SK-N-SH (cell line): ENCODE measurements around the gene DNAH3. TPM values are rescaled to one million over a fixed set of nuclear protein-coding genes. Genes with fewer than 3 reads are reported as not detected.
A peak's percentile ranks its signal among the peaks of the same experiment; 100 is the strongest.

Source experiments
- CTCF ChIA-PET: fragments of 300-600, 350-600 bp; formaldehyde crosslinking; extraction: SDS; loops from one replicate; lab custom pipeline; 2021; lab: Yijun Ruan, JAX
- POLR2A ChIA-PET: fragments of 350-600 bp; sonication (Branson Sonifier 250); formaldehyde crosslinking; extraction: SDS; loops from one replicate; lab custom pipeline; 2020; ENCODE audit warnings: antibody characterized with exemption, inconsistent platforms; lab: Yijun Ruan, JAX
- DNase-seq: peaks from one replicate; pipeline ENCODE4 v3.0.0; 2012
- H2AFZ ChIP-seq: fragments of 200-600 bp; sonication (generic); 2 replicates; pipeline ENCODE4 v1.8.1; 2016; ENCODE audit warnings: antibody characterized with exemption, mild to moderate bottlenecking, low read depth
- H3F3A ChIP-seq: fragments of 200-600 bp; sonication (generic); replicated peaks from 2 replicates; pipeline ENCODE3; 2016; ENCODE audit warnings: antibody characterized with exemption, mild to moderate bottlenecking; ENCODE audit not compliant: insufficient read depth
- H3K27ac ChIP-seq, 2 experiments: fragments of 200-500 bp in 1 of 2; fragments of 200-600 bp in 1 of 2; sonication (Bioruptor generic) in 1 of 2; sonication (generic), shearing (Covaris generic) in 1 of 2; 2 replicates each; pipeline versions ENCODE4 v1.5.1 to v1.6.1; 2014 to 2016; ENCODE audit warnings: low read depth in 2 of 2, inconsistent platforms in 1 of 2, low read length in 1 of 2, mild to moderate bottlenecking in 1 of 2, mixed read lengths in 1 of 2
- H3K27me3 ChIP-seq: fragments of 200-600 bp; sonication (generic), shearing (Covaris generic); 2 replicates; pipeline ENCODE4 v1.6.1; 2016; ENCODE audit warnings: mixed run types; ENCODE audit not compliant: insufficient read depth
- H3K36me3 ChIP-seq, 2 experiments: fragments of 200-500 bp in 1 of 2; fragments of 200-600 bp in 1 of 2; sonication (Bioruptor generic) in 1 of 2; sonication (generic) in 1 of 2; replicated peaks in 1 of 2; 2 replicates each; pipeline versions ENCODE3 to v1.5.1; 2014 to 2016; ENCODE audit warnings: low read length in 1 of 2, mild to moderate bottlenecking in 1 of 2; ENCODE audit not compliant: insufficient read depth in 2 of 2, control insufficient read depth in 1 of 2
- H3K4me1 ChIP-seq, 2 experiments: fragments of 200-500 bp in 1 of 2; fragments of 200-600 bp in 1 of 2; sonication (Bioruptor generic) in 1 of 2; sonication (generic), shearing (Covaris generic) in 1 of 2; 2 replicates each; pipeline versions ENCODE4 v1.5.1 to v1.6.1; 2014 to 2016; ENCODE audit warnings: low read depth in 1 of 2, low read length in 1 of 2, mixed run types in 1 of 2; ENCODE audit not compliant: insufficient read depth in 2 of 2, control insufficient read depth in 1 of 2
- H3K4me2 ChIP-seq: fragments of 200-600 bp; sonication (generic), shearing (Covaris generic); 2 replicates; pipeline ENCODE4 v1.6.1; 2017; ENCODE audit warnings: mixed run types
- H3K4me3 ChIP-seq, 2 experiments: fragments of 200-500 bp in 1 of 2; fragments of 200-600 bp in 1 of 2; sonication (Bioruptor generic) in 1 of 2; sonication (generic), shearing (Covaris generic) in 1 of 2; 2 replicates each; pipeline versions ENCODE4 v1.5.1 to v1.8.1; 2014 to 2016; ENCODE audit warnings: low read depth in 2 of 2, inconsistent platforms in 1 of 2, low read length in 1 of 2, mild to moderate bottlenecking in 1 of 2, mixed read lengths in 1 of 2, moderate library complexity in 1 of 2
- H3K79me2 ChIP-seq: fragments of 200-600 bp; sonication (generic); 2 replicates; pipeline ENCODE4 v1.8.1; 2017; ENCODE audit warnings: mild to moderate bottlenecking; ENCODE audit not compliant: insufficient read depth
- H3K9ac ChIP-seq: fragments of 200-600 bp; sonication (generic); 2 replicates; pipeline ENCODE4 v1.6.1; 2017; ENCODE audit warnings: mixed run types
- H3K9me2 ChIP-seq: fragments of 200-600 bp; sonication (generic); 2 replicates; pipeline ENCODE4 v1.6.1; 2017; ENCODE audit warnings: mixed run types
- H3K9me3 ChIP-seq: fragments of 200-600 bp; sonication (generic); 2 replicates; pipeline ENCODE4 v1.6.1; 2017; ENCODE audit warnings: mixed run types, mild to moderate bottlenecking, moderate library complexity
- H4K20me1 ChIP-seq: fragments of 200-600 bp; sonication (generic); 2 replicates; pipeline ENCODE4 v1.6.1; 2017; ENCODE audit warnings: mild to moderate bottlenecking, mixed run types; ENCODE audit not compliant: insufficient read depth
- CHD2 ChIP-seq: fragments of 150-350 bp; IDR thresholded peaks from 2 replicates; pipeline ENCODE4 v1.6.1; 2018; ENCODE audit warnings: low read length; ENCODE audit not compliant: partially characterized antibody
- EP300 ChIP-seq, 2 experiments: IDR thresholded peaks; 2 replicates each; pipeline versions ENCODE4 v1.4.0 to v1.6.1; 2012; ENCODE audit warnings: borderline replicate concordance in 1 of 2, low read depth in 1 of 2, low read length in 1 of 2
- FOSL2 ChIP-seq: IDR thresholded peaks from 2 replicates; pipeline ENCODE4 v1.4.0; 2012; ENCODE audit warnings: low read depth, mild to moderate bottlenecking, moderate library complexity, borderline replicate concordance
- FOXM1 ChIP-seq: IDR thresholded peaks from 2 replicates; pipeline ENCODE4 v1.4.0; 2012; ENCODE audit warnings: low read depth, mild to moderate bottlenecking
- GABPA ChIP-seq: IDR thresholded peaks from 2 replicates; pipeline ENCODE4 v1.4.0; 2012; ENCODE audit warnings: low read depth, mild to moderate bottlenecking
- GATA2 ChIP-seq: sonication (generic); formaldehyde crosslinking; IDR thresholded peaks from 2 replicates; pipeline ENCODE4 v1.5.0; 2020; ENCODE audit warnings: mild to moderate bottlenecking, missing genetic modification reagents
- RCOR1 ChIP-seq: fragments of 150-350 bp; IDR thresholded peaks from 2 replicates; pipeline ENCODE4 v1.6.1; 2017; ENCODE audit warnings: antibody characterized with exemption, low read length
- RXRA ChIP-seq: IDR thresholded peaks from 2 replicates; pipeline ENCODE4 v1.4.0; 2012; ENCODE audit warnings: low read depth, mild to moderate bottlenecking, borderline replicate concordance
- SMC3 ChIP-seq: IDR thresholded peaks from 2 replicates; pipeline ENCODE4 v1.6.1; 2012; ENCODE audit warnings: low read depth, low read length, improper control_type of control experiment
- TAF1 ChIP-seq: IDR thresholded peaks from 2 replicates; pipeline ENCODE4 v1.6.1; 2012; ENCODE audit warnings: low read depth, mild to moderate bottlenecking, low read length, moderate library complexity, borderline replicate concordance
- YY1 ChIP-seq: IDR thresholded peaks from 2 replicates; pipeline ENCODE4 v1.4.0; 2012; ENCODE audit warnings: low read depth, mild to moderate bottlenecking
- whole genome bisulfite sequencing: methylation state at CpG from one replicate; pipeline ENCODE4 v1.1.6; 2017; ENCODE audit warnings: low lambda C conversion rate; 5-methylcytosine and 5-hydroxymethylcytosine counted together
- polyA plus RNA-seq, 3 experiments: library from polyadenylated mRNA; depleted of rRNA; stranded (reverse); fragments of >200 nt; gene quantifications; 2 replicates each; pipeline ENCODE4 v1.2.3, GENCODE V29; 2012
- TF ChIP-seq, protein P1 (sequence below): IDR thresholded peaks from 2 replicates; pipeline ENCODE4 v1.4.0; 2012; ENCODE audit warnings: low read depth, borderline replicate concordance
- TF ChIP-seq, protein P2 (sequence below): IDR thresholded peaks from 2 replicates; pipeline ENCODE4 v1.4.0; 2012; ENCODE audit warnings: low read depth
- TF ChIP-seq, protein P3 (sequence below): IDR thresholded peaks from 2 replicates; pipeline ENCODE4; 2012
- TF ChIP-seq, protein P4 (sequence below): fragments of 150-350 bp; IDR thresholded peaks from 2 replicates; pipeline ENCODE4 v1.6.1; 2016; ENCODE audit warnings: mild to moderate bottlenecking, low read depth, low read length

DNAH3 gene
- polyA plus RNA-seq, 1 of the 3 experiments (the other 2 are of a cell fraction): not detected

DNA sequence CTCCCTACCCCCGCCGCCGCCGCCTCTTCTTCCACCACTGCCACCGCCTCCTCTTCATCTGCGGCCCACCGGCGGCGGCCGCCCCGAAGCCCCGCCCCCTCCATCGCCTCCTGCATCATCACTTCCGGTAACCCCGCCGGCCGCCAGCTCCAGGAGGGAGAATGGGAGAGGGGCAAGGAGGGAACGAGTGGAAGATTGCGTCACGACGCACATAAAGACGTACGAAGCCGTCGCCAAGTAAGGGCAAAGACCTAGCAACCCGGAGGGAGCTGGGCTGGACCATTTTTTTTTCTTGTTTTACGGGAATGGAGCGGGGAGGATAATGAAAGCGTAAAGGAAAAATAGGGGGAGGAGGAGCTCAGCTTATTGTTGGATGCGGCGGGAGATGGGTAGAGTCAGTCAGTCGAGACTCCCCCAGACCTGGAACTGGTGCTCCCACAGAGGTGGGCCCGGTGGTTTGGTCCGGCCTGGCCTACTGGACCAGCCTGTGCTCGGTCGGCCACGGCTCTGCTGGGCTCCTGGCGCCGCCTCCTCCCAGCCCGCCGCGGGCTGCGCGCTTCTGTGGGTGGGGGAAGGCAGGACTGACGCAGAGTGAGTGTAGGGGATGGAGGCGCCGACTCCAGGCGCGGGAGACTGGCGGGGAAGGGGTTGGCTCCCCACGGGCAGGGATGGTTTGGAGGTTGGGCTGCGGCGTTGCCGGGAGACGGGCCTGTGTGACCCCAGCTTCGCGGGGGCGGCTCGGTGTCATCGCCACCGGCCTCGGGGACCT lies 250.2 kb downstream of the DNAH3 start, which contains the start of the genes DCUN1D3 and LYRM1 (continued):
- TF ChIP-seq EP300 (IDR thresholded peaks at IDR 0.05; ENCODE audit: borderline replicate concordance in 1 of 2, low read depth in 1 of 2, low read length in 1 of 2): peak in 1 of 2 experiments; percentile 29; a peak in 1 of 4 replicates
- no peak for TF ChIP-seq RCOR1
- TF ChIP-seq, protein P1, sequence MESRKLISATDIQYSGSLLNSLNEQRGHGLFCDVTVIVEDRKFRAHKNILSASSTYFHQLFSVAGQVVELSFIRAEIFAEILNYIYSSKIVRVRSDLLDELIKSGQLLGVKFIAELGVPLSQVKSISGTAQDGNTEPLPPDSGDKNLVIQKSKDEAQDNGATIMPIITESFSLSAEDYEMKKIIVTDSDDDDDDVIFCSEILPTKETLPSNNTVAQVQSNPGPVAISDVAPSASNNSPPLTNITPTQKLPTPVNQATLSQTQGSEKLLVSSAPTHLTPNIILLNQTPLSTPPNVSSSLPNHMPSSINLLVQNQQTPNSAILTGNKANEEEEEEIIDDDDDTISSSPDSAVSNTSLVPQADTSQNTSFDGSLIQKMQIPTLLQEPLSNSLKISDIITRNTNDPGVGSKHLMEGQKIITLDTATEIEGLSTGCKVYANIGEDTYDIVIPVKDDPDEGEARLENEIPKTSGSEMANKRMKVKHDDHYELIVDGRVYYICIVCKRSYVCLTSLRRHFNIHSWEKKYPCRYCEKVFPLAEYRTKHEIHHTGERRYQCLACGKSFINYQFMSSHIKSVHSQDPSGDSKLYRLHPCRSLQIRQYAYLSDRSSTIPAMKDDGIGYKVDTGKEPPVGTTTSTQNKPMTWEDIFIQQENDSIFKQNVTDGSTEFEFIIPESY: no peak
- TF ChIP-seq, all 33 proteins: peak for 13

DNA sequence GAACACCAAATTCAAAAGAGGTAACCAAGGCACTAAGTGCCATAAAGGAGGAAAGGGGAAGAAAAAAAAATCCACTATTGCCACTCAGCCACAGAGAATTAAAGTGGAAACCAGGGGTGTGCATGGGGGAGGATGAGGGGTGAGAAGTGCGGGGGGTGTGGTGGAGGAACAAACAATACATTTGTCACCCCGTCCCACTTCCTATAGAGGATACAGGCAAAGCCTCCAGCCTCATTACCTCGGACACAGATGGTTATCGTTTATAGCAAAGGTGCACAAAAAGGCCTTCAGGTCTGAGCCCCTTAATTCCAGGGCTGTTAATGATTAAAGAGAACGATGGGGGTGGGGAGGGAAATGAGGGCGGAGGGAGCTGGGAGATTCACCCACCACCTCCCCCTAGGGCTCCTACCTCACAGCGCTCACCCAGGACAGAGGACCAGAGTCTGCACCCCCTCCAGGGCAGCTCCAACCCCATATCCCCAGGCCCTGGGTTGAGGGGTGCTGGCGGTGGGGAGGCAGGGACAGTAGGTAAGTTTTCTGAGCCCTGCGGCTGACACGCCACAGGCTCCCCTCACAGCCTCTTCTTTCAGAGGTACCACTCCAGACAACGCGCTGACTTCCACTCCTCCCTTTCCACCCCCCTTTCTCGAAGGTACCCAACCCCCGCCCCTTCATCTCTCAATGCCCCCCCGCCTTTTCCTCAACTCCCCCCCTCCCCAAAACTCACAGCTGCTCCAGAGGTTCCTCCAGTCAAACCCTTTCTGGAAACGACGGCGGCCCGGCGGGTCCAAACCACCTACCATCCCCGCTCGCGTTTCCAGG lies 251.0 kb downstream of the DNAH3 start:
- Histone ChIP-seq H3K79me2 (peaks cover 86% of the 10 kb centered on the region), H3K4me3 (peak overlapping the region; percentile 84 to 95), H3K9me2 (no peaks in the 10 kb centered on the region), H4K20me1 (peaks cover 7% of the 10 kb centered on the region; the same call in 1 of the 2 replicates), H3K27me3 (no peaks in the 10 kb centered on the region), H3F3A (no peaks in the 10 kb centered on the region), H3K9me3 (no peaks in the 10 kb centered on the region)
- 2% methylated on average over 18 of the region's 23 CpGs for WGBS
- no peak for TF ChIP-seq FOSL2
- no peak for TF ChIP-seq FOXM1
- TF ChIP-seq, protein P2, sequence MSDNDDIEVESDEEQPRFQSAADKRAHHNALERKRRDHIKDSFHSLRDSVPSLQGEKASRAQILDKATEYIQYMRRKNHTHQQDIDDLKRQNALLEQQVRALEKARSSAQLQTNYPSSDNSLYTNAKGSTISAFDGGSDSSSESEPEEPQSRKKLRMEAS: no peak
- no peak for TF ChIP-seq YY1
- no peak for TF ChIP-seq GABPA
- TF ChIP-seq, protein P3, sequence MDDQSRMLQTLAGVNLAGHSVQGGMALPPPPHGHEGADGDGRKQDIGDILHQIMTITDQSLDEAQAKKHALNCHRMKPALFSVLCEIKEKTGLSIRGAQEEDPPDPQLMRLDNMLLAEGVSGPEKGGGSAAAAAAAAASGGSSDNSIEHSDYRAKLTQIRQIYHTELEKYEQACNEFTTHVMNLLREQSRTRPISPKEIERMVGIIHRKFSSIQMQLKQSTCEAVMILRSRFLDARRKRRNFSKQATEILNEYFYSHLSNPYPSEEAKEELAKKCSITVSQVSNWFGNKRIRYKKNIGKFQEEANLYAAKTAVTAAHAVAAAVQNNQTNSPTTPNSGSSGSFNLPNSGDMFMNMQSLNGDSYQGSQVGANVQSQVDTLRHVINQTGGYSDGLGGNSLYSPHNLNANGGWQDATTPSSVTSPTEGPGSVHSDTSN: no peak
- TF ChIP-seq GATA2 (CRISPR knock-in tag): no peak
- no peak for TF ChIP-seq TAF1
- no peak for TF ChIP-seq CHD2
- no peak for TF ChIP-seq SMC3
- TF ChIP-seq, protein P1: no peak
- TF ChIP-seq, protein P4, sequence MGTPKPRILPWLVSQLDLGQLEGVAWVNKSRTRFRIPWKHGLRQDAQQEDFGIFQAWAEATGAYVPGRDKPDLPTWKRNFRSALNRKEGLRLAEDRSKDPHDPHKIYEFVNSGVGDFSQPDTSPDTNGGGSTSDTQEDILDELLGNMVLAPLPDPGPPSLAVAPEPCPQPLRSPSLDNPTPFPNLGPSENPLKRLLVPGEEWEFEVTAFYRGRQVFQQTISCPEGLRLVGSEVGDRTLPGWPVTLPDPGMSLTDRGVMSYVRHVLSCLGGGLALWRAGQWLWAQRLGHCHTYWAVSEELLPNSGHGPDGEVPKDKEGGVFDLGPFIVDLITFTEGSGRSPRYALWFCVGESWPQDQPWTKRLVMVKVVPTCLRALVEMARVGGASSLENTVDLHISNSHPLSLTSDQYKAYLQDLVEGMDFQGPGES: no peak
- no peak for TF ChIP-seq RXRA
- TF ChIP-seq, all 33 proteins: peak for 0
- H3K4me1 ChIP-seq: peaks cover 14 to 20% of the 10 kb centered on the region in 2 experiments; a peak in 3 of 4 replicates
- peak overlapping the region; percentile 86 for H3K4me2 ChIP-seq
- peak overlapping the region; percentile 84 to 93 for H3K27ac ChIP-seq
- no peak overlapping the region for H2AFZ ChIP-seq
- peaks cover 11 to 26% of the 10 kb centered on the region in 2 experiments for H3K36me3 ChIP-seq
- DNase-seq: peak; percentile 57
- POLR2A ChIA-PET: interaction anchor here (1.4 to 2.1 kb wide), 3 partner anchors 15 to 93 kb away, joined by 3 to 8 read pairs (median 7); partner anchors contain the start of genes ERI2 and REXO5
- CTCF ChIA-PET: interaction anchor here (0.6 to 2.3 kb wide), 4 partner anchors 21 to 50 kb away, joined by 3 to 10 read pairs (median 5); no protein-coding TSS in a partner anchor
- peak overlapping the region; percentile 96 for H3K9ac ChIP-seq
